ENCODE results near the gene SCP2. TPM values are rescaled to one million over a fixed set of nuclear protein-coding genes. Genes with fewer than 3 reads are reported as not detected.

The SCP2 gene
- total RNA-seq, 1 experiment from 2014 or later: 53.8 TPM

GRCh38 chr1:52916241-52916975 lies 10.7 kb upstream of the SCP2 start:
- Mint-ChIP-seq H3K4me1 (ENCODE audit: insufficient read depth, unreplicated experiment) (peaks cover 17% of the 10 kb centered on the region), H3K27me3 (ENCODE audit: insufficient read depth, unreplicated experiment) (no peaks in the 10 kb centered on the region), H3K9me3 (ENCODE audit: unreplicated experiment) (no peaks in the 10 kb centered on the region), H3K36me3 (ENCODE audit: insufficient read depth, unreplicated experiment) (peaks cover 6% of the 10 kb centered on the region), H3K4me3 (ENCODE audit: unreplicated experiment) (no peak overlapping the region), H3K27ac (ENCODE audit: low read depth, unreplicated experiment) (no peak overlapping the region)
- ChIA-PET CTCF (no interaction called here), POLR2A (interaction anchor here (1.1 kb wide), 1 partner anchor 189 kb away, joined by 3 read pairs; no protein-coding TSS in a partner anchor)
- no peak for DNase-seq (ENCODE audit: unreplicated experiment)
- intact Hi-C loops (cut with micrococcal nuclease): no loop called here
- BruUV-seq (replicated peaks): no TSS peak
- TF ChIP-seq CTCF (IDR thresholded peaks at IDR 0.05; ENCODE audit: unreplicated experiment): no peak

GRCh38 chr1:52917156-52917555 lies 9.9 kb upstream of the SCP2 start:
- H3K9me3 Mint-ChIP-seq (ENCODE audit: unreplicated experiment): no peaks in the 10 kb centered on the region
- DNase-seq (ENCODE audit: unreplicated experiment): no peak
- CTCF ChIA-PET: interaction anchor here (0.6 kb wide), 1 partner anchor 170 kb away, joined by 6 read pairs; no protein-coding TSS in a partner anchor
- H3K27ac Mint-ChIP-seq (ENCODE audit: low read depth, unreplicated experiment): no peak overlapping the region
- POLR2A ChIA-PET: interaction anchor here (0.5 to 0.7 kb wide), 3 partner anchors 105 to 1233 kb away, joined by 3 read pairs; no protein-coding TSS in a partner anchor
- no peak for TF ChIP-seq CTCF (IDR thresholded peaks at IDR 0.05; ENCODE audit: unreplicated experiment)
- H3K27me3 Mint-ChIP-seq (ENCODE audit: insufficient read depth, unreplicated experiment): no peaks in the 10 kb centered on the region
- peaks cover 17% of the 10 kb centered on the region for H3K4me1 Mint-ChIP-seq (ENCODE audit: insufficient read depth, unreplicated experiment)
- intact Hi-C loops (cut with micrococcal nuclease): no loop called here
- no TSS peak for BruUV-seq (replicated peaks)
- no peak overlapping the region for H3K4me3 Mint-ChIP-seq (ENCODE audit: unreplicated experiment)
- peaks cover 6% of the 10 kb centered on the region for H3K36me3 Mint-ChIP-seq (ENCODE audit: insufficient read depth, unreplicated experiment)

- Mint-ChIP-seq H3K27me3 (ENCODE audit: insufficient read depth, unreplicated experiment) (no peaks in the 10 kb centered on the region), H3K9me3 (ENCODE audit: unreplicated experiment) (no peaks in the 10 kb centered on the region), H3K4me1 (ENCODE audit: insufficient read depth, unreplicated experiment) (peaks cover 17% of the 10 kb centered on the region), H3K27ac (ENCODE audit: low read depth, unreplicated experiment) (no peak overlapping the region), H3K36me3 (ENCODE audit: insufficient read depth, unreplicated experiment) (peaks cover 6% of the 10 kb centered on the region), H3K4me3 (ENCODE audit: unreplicated experiment) (no peak overlapping the region)
- ChIA-PET CTCF (interaction anchor here (0.6 kb wide), 1 partner anchor 169 kb away, joined by 6 read pairs; no protein-coding TSS in a partner anchor), POLR2A (interaction anchor here (0.5 to 0.7 kb wide), 3 partner anchors 106 to 1234 kb away, joined by 3 read pairs; no protein-coding TSS in a partner anchor)
- BruUV-seq (replicated peaks): no TSS peak
- intact Hi-C loops (cut with micrococcal nuclease): no loop called here
- no peak for TF ChIP-seq CTCF (IDR thresholded peaks at IDR 0.05; ENCODE audit: unreplicated experiment)
- DNase-seq (ENCODE audit: unreplicated experiment): no peak
These were observed 9.5 kb upstream of the SCP2 start for GRCh38 chr1:52917581-52917980.

- no TSS peak for BruUV-seq (replicated peaks)
- Mint-ChIP-seq H3K27me3 (ENCODE audit: insufficient read depth, unreplicated experiment) (no peaks in the 10 kb centered on the region), H3K27ac (ENCODE audit: low read depth, unreplicated experiment) (no peak overlapping the region), H3K4me1 (ENCODE audit: insufficient read depth, unreplicated experiment) (peaks cover 17% of the 10 kb centered on the region), H3K36me3 (ENCODE audit: insufficient read depth, unreplicated experiment) (peaks cover 6% of the 10 kb centered on the region), H3K4me3 (ENCODE audit: unreplicated experiment) (no peak overlapping the region), H3K9me3 (ENCODE audit: unreplicated experiment) (no peaks in the 10 kb centered on the region)
- ChIA-PET POLR2A (interaction anchor here (0.6 to 0.7 kb wide), 2 partner anchors 9 to 211 kb away, joined by 3 to 4 read pairs; partner anchors contain the start of gene SCP2), CTCF (interaction anchor here (0.7 kb wide), 2 partner anchors 33 to 522 kb away, joined by 4 to 7 read pairs; no protein-coding TSS in a partner anchor)
- intact Hi-C loops (cut with micrococcal nuclease): no loop called here
- no peak for TF ChIP-seq CTCF (IDR thresholded peaks at IDR 0.05; ENCODE audit: unreplicated experiment)
- no peak for DNase-seq (ENCODE audit: unreplicated experiment)
These were observed 8.9 kb upstream of the SCP2 start for GRCh38 chr1:52918201-52918600.

Measured in MCF 10A (cell line).